Keratinocyte (primary cell): ENCODE data around the gene EFHD2. TPM values are rescaled to one million over a fixed set of nuclear protein-coding genes. Genes with fewer than 3 reads are reported as not detected.

Experiments
- DNase-seq: peaks from one replicate; pipeline ENCODE4 v3.0.0-alpha.2; 2011; ENCODE audit warnings: low read depth, missing footprints, low spot score
- FAIRE-seq: peaks from 2 replicates; lab custom pipeline; 2011; peaks lifted over from hg19 to GRCh38; lab: Jason Lieb, UNC
- H2AFZ ChIP-seq: 2 replicates; pipeline ENCODE4 v1.6.0; 2012; ENCODE audit warnings: low read length, control low read depth, inconsistent platforms; ENCODE audit not compliant: control insufficient read depth
- H3K27ac ChIP-seq: 2 replicates; pipeline ENCODE4 v1.5.1; 2011; ENCODE audit warnings: low read length; ENCODE audit not compliant: control insufficient read depth, insufficient read depth
- H3K27me3 ChIP-seq: 3 replicates; pipeline ENCODE4 v1.6.0; 2011; ENCODE audit warnings: low read length; ENCODE audit not compliant: control insufficient read depth, insufficient read depth; ENCODE audit errors: extremely low read depth
- H3K36me3 ChIP-seq, 2 experiments: 2 replicates in 1 of 2; 3 replicates in 1 of 2; pipeline ENCODE4 v1.5.1; 2011; ENCODE audit warnings: low read length in 2 of 2, mild to moderate bottlenecking in 1 of 2; ENCODE audit not compliant: control insufficient read depth in 2 of 2, insufficient read depth in 2 of 2; ENCODE audit errors: extremely low read depth in 1 of 2
- H3K4me1 ChIP-seq: 3 replicates; pipeline ENCODE4 v1.5.1; 2011; ENCODE audit warnings: low read length; ENCODE audit not compliant: control insufficient read depth, insufficient read depth; ENCODE audit errors: extremely low read depth
- H3K4me2 ChIP-seq: 3 replicates; pipeline ENCODE4 v1.6.0; 2011; ENCODE audit warnings: low read depth, low read length; ENCODE audit not compliant: control insufficient read depth, insufficient read depth; ENCODE audit errors: extremely low read depth
- H3K4me3 ChIP-seq, 3 experiments: fragments of 200-600 bp in 1 of 3; sonication (generic) in 1 of 3; 2 replicates in 2 of 3; 3 replicates in 1 of 3; pipeline ENCODE4 v1.5.1; 2011 to 2016; ENCODE audit warnings: low read length in 3 of 3, mild to moderate bottlenecking in 3 of 3, control low read depth in 2 of 3, inconsistent platforms in 1 of 3, low read depth in 1 of 3, mixed read lengths in 1 of 3, mixed run types in 1 of 3, moderate library complexity in 1 of 3; ENCODE audit not compliant: control insufficient read depth in 2 of 3, insufficient read depth in 2 of 3; ENCODE audit errors: extremely low read depth in 1 of 3
- H3K79me2 ChIP-seq: 2 replicates; pipeline ENCODE4 v1.6.0; 2012; ENCODE audit warnings: low read length; ENCODE audit not compliant: control insufficient read depth, insufficient read depth
- H3K9ac ChIP-seq: 3 replicates; pipeline ENCODE4 v1.6.0; 2011; ENCODE audit warnings: low read length; ENCODE audit not compliant: control insufficient read depth, insufficient read depth; ENCODE audit errors: extremely low read depth
- H3K9me1 ChIP-seq: 3 replicates; pipeline ENCODE4 v1.6.0; 2011; ENCODE audit warnings: low read length; ENCODE audit not compliant: control insufficient read depth, insufficient read depth; ENCODE audit errors: extremely low read depth
- H3K9me3 ChIP-seq: 2 replicates; pipeline ENCODE4 v1.5.1; 2012; ENCODE audit warnings: low read depth, low read length; ENCODE audit not compliant: control insufficient read depth
- H4K20me1 ChIP-seq: 3 replicates; pipeline ENCODE4 v1.6.0; 2011; ENCODE audit warnings: low read length; ENCODE audit not compliant: control insufficient read depth, insufficient read depth; ENCODE audit errors: extremely low read depth
- EZH2 ChIP-seq: IDR thresholded peaks from one replicate; pipeline ENCODE4 v1.6.1; 2012; ENCODE audit warnings: inconsistent platforms, mild to moderate bottlenecking, low read length, moderate library complexity
- dilution Hi-C: fragments of 300-500 bp; cut with MboI; formaldehyde crosslinking; loops from one replicate; pipeline ENCODE4 v1.7.0; 2020; ENCODE audit warnings: low sequenced_read_pairs; ENCODE audit not compliant: extremely low pct_ligation_motif_present
- polyA plus RNA-seq, 5 experiments: library from polyadenylated mRNA; depleted of rRNA in 3 of 5; stranded (reverse) in 3 of 5; stranded (forward) in 1 of 5; unstranded in 1 of 5; fragments of >200 nt; gene quantifications; 1 replicate in 1 of 5; 2 replicates in 3 of 5; 3 replicates in 1 of 5; pipeline versions ENCODE4 v1.2.1 to v1.2.3, GENCODE V29; 2011 to 2012; ENCODE audit warnings: missing spikeins in 2 of 5, low read depth in 1 of 5, low replicate concordance in 1 of 5
- TF ChIP-seq, protein P1 (sequence below), 3 experiments: IDR thresholded peaks in 1 of 3; conservative IDR thresholded peaks in 1 of 3; optimal IDR thresholded peaks in 1 of 3; 2 replicates in 2 of 3; 3 replicates in 1 of 3; pipeline versions ENCODE3 to v1.5.1; 2011; ENCODE audit warnings: low read length in 3 of 3, mild to moderate bottlenecking in 3 of 3, moderate library complexity in 2 of 3, control low read depth in 1 of 3, inconsistent platforms in 1 of 3; ENCODE audit not compliant: insufficient read depth in 2 of 3; ENCODE audit errors: extremely low read depth in 1 of 3

Gene EFHD2
- polyA plus RNA-seq, 1 donor (not counting 4 experiments of a cell fraction or from before 2014, with no cell fraction given), result 47.6 TPM

DNA sequence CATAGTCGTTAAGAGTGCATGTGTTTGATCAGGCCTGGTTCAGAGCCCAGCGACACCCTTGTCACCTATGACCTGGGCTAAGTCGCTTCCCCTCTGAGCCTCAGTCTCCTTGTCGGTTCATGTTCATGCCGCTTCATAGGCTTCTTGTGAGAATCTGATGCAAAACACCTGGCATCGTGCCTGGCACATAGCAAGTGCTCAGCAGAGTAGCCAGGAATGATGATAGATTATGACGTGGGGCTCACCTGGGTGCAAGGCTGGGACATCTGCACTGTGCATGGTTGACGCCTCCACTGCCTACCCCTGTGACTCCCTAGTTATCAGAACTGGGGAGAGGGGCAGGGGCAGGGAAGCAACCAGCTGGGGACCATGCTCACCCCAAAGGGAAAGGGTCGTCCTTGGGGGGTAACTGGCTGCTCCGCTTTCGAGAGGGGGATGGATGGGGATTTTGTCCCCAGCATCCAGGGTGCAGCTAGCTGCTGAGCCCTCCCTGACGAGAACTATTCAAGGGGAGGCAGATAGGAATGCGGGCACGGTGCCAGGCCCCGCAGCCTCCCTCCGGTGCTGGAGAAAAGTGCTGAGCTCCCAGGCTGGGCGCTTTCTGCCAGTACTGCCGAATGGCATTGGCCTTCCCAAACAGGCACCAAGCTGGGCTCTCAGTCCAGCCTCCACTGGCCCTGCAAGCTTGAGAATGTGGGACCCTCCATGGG lies 9.3 kb downstream of the EFHD2 start:
- dilution Hi-C loops, result loop anchor here (10.0 kb wide), 1 partner anchor 84 kb away; no protein-coding TSS in a partner anchor
- peaks cover 42% of the 10 kb centered on the region for H3K4me1 ChIP-seq
- H3K27ac ChIP-seq, result peak overlapping the region; percentile 60
- peak overlapping the region; percentile 10 for H3K9ac ChIP-seq
- H3K79me2 ChIP-seq, result peaks cover 72% of the 10 kb centered on the region
- FAIRE-seq (peak; percentile 95), DNase-seq (peak; percentile 86)
- no peak overlapping the region for H2AFZ ChIP-seq
- peaks cover 7 to 19% of the 10 kb centered on the region in 2 experiments for H3K36me3 ChIP-seq
- H3K4me3 ChIP-seq, result no peak overlapping the region
- no peaks in the 10 kb centered on the region for H3K9me3 ChIP-seq
- H3K9me1 ChIP-seq, result no peaks in the 10 kb centered on the region
- peak overlapping the region; percentile 29 for H3K4me2 ChIP-seq
- TF ChIP-seq, protein P1, sequence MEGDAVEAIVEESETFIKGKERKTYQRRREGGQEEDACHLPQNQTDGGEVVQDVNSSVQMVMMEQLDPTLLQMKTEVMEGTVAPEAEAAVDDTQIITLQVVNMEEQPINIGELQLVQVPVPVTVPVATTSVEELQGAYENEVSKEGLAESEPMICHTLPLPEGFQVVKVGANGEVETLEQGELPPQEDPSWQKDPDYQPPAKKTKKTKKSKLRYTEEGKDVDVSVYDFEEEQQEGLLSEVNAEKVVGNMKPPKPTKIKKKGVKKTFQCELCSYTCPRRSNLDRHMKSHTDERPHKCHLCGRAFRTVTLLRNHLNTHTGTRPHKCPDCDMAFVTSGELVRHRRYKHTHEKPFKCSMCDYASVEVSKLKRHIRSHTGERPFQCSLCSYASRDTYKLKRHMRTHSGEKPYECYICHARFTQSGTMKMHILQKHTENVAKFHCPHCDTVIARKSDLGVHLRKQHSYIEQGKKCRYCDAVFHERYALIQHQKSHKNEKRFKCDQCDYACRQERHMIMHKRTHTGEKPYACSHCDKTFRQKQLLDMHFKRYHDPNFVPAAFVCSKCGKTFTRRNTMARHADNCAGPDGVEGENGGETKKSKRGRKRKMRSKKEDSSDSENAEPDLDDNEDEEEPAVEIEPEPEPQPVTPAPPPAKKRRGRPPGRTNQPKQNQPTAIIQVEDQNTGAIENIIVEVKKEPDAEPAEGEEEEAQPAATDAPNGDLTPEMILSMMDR (optimal IDR thresholded peaks at IDR 0.05 in 1 of 3, IDR thresholded peaks at IDR 0.05 in 1 of 3, conservative IDR thresholded peaks at IDR 0.05 in 1 of 3; ENCODE audit: extremely low read depth in 1 of 3, insufficient read depth in 2 of 3, low read length in 3 of 3), result no peak
- no peak for TF ChIP-seq EZH2
- H3K27me3 ChIP-seq, result no peaks in the 10 kb centered on the region
- peaks cover 15% of the 10 kb centered on the region for H4K20me1 ChIP-seq

DNA sequence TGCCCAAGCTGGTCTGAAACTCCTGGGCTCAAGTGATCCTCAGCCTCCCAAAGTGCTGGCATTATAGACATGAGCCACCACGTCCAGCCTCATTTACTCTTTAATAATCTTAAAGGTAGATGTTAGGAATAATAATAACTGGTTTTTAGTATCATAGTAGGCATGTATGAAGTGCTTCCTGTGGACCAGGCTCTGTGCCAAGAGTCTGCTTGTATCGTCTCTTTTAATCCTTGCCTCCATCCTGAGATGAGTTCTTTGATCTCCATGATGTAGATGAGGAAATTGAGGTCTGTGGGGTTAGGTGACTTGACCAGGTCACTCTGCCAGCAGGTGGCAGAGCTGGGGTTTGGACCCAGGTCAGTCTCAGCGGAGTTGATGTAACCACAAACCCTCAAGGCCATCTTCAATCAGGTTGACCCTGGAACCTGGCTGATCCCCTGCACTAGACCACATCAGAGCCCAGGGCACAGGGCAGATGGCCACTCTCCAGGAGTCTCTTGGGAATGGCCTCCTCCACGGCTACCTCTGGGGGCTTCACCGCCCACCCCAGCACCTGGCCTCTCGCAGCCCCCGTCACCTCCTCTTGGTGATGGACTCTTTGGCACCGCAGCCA lies 11.3 kb downstream of the EFHD2 start:
- no peak overlapping the region for H3K4me3 ChIP-seq
- no peak for DNase-seq
- FAIRE-seq, result no peak
- no peak for TF ChIP-seq EZH2
- TF ChIP-seq, protein P1 (optimal IDR thresholded peaks at IDR 0.05 in 1 of 3, IDR thresholded peaks at IDR 0.05 in 1 of 3, conservative IDR thresholded peaks at IDR 0.05 in 1 of 3; ENCODE audit: extremely low read depth in 1 of 3, insufficient read depth in 2 of 3, low read length in 3 of 3), result peak in 1 of 3 experiments; percentile 22
- H3K4me2 ChIP-seq, result no peak overlapping the region
- H2AFZ ChIP-seq, result no peak overlapping the region
- H3K27ac ChIP-seq, result no peak overlapping the region
- H3K36me3 ChIP-seq, result peaks cover 7 to 19% of the 10 kb centered on the region in 2 experiments
- H3K9me1 ChIP-seq, result no peaks in the 10 kb centered on the region
- H3K4me1 ChIP-seq, result peaks cover 44% of the 10 kb centered on the region
- H3K27me3 ChIP-seq, result no peaks in the 10 kb centered on the region
- no peaks in the 10 kb centered on the region for H3K9me3 ChIP-seq
- peaks cover 25% of the 10 kb centered on the region for H4K20me1 ChIP-seq
- H3K9ac ChIP-seq, result no peak overlapping the region
- dilution Hi-C loops, result no loop called here
- H3K79me2 ChIP-seq, result peaks cover 70% of the 10 kb centered on the region
